Stimulated activated CD4-positive, alpha-beta T cell treated with anti-CD3 and anti-CD28 coated beads, TNF-alpha, amount 100 ng/mL, for 48 hours (primary cell): ENCODE measurements around the gene CTIF.

Experiments used
- DNase-seq, 3 donors: peaks; one replicate each; pipeline ENCODE4 v3.0.0-alpha.2; 2020; ENCODE audit warnings: low read depth in 3 of 3

The CTIF gene

DNA sequence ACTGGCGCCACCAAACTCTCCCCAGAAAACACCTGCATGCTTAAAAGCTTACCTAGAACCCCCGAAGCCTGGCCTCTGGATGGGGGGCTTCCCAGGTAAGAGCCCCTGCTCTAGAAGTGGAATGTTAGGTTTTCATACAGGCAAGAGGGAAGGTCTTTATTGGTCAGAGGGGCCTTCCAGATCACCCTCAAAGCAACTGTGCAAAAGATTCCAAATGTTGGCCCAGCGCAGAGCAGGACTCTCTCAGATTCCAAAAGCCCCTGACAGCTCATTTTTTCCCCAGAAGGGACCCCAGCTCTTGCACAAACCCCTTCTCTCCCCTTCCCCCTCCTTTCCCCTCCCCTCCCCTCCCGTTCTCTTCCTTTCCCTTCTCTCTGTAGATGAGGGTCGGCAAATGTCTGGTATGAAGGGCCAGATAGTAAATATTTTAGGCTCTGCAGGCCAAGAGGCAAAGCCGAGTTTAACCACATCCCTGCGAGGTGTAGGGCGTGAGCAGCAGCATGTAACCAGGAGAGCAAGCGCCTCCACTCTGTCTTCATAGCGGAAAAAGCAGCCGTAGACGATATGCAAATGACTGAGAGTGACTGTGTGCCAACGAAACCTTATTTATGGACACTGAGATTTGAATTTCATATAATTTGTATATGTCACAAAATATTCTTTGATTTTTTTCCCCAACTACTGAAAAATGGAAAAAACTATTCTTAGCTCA lies 295.0 kb downstream of the CTIF start:
- peak in 1 of 3 donors; percentile 44 for DNase-seq

DNA sequence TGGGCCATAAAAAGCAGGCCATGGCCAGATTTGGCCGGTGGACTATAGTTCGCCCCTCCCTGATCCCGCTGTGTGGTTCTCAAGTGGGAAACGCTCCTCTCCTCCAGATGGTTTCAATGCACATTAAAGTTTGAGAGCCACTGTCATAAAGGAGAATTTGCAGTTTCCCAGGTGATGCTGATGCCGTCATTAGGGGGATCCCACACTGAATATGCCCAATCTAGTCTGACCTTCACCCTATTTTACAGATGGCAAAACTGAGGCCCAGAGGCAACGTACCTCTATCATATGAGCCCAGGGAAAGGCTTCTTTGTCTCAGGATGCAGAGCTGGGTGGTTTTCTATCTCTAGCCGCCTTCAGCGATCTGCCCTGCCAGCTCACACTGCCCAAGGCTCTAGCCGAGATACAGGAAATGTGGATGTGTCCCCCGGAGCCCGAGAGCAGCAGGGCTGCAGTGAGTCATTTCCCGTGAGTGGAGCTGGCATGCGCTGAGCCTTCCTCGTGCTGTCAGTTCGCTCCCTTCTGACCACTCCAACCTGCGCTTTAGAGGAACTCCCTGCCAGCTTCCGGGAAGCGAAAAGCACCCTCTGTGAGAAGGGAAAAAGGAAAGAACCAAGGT lies 295.7 kb downstream of the CTIF start:
- DNase-seq, result peak; percentile 50 to 74 (median 70)

DNA sequence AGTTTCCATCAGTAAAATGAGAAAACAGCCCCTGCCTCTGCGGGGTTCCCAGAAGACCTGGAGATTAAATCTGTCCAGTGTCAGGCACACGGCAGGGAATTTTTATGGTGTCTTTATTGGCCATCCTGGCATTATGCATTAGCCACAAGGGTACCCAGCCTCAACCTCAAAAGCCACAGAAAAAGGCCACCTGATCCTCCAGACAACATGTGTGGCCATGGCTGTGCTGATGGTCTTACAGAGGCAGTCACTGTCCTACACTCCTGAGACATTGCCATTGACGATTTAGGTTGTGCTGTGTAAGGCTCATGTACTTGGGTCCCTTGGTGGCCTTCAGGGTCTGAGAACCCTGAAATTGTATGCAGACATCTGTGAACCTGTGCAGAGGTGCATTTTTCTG lies 296.3 kb downstream of the CTIF start:
- no peak for DNase-seq

DNA sequence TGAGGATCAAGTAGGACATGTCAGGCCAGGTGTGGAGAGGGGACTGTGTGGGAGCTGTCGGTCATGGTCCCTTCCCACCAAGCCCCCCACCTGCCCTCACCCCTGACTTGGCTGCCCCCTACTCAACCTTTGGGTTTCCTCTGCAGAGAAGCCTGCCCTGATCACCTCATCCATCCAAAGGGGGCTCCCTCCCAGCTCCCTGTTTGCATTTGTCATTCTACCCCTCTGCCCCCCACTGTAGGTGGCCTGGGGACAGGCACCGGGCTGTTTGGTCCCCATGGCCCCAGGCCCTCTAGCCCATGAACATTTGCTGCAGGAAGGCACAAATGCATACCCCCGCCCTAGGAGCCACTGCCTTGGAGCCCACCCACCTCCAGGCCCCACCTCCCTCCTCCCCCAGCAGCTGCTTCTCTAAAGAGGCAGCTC lies 296.9 kb downstream of the CTIF start:
- no peak for DNase-seq

DNA sequence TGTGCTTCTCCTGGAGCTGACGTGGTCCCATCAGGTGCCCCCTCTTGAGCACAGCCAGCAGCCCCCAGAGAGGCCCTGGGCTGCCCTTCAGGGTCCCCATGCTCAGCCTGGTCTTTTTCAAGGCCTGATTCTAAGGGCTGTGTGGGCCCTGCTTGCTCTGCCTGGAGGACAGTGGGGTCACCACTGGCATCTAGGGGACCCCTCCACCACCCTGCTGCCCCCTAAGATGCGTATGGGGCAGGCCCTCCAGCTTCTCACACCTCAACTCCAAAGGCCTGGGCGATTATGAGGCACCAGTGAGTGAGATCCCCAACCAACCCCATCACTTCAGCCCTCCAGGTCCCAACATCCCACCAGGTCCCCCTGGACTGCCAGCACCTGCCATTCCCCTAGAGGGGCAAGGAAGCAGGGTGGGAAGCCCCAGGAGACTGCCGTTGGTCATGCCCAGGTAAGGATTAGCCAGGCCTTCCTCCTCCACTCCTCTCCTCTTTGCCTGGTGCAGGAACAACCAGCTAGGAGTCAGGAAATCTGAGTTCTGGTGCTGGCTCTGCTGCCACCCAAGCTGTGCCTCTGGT lies 297.5 kb downstream of the CTIF start:
- no peak for DNase-seq

DNA sequence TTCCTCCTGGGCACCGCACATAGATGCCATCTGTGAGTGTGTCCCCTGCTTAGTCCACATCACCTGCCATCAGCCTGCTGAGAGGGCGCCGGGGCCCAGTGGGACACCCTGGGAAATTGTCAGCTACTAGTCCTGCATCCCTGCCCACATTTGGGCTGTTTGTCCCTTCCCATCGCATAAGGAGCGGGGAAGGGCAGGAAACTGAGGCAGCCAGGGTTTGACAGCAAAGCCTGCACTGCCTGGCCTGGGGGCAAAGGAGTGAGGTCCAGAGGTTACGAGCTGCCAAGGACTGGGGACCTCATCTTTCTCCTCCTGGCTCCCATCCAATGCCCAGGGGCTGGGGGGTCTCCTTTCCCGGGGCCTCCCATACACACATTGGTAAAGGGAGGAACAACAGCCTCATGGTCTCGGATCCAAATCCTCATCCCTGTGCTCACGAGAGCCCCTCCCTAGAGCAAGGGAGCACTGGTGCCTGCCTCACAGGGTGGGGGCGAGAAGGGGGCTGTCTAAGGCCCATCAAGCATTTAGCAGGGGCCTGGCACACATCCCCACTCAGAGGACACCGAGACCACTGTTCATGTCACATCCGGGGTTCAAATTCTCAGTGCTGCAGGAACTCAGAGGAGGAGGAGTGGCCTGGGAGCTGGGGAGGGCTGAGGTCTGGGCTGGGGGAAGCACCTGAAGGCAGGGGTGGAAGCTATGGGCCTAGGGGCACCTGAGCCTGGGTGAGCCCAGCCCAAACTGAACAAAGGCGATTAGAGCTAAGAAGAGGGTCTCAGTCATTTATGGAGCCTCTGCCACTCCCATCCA lies 298.2 kb downstream of the CTIF start:
- no peak for DNase-seq

DNA sequence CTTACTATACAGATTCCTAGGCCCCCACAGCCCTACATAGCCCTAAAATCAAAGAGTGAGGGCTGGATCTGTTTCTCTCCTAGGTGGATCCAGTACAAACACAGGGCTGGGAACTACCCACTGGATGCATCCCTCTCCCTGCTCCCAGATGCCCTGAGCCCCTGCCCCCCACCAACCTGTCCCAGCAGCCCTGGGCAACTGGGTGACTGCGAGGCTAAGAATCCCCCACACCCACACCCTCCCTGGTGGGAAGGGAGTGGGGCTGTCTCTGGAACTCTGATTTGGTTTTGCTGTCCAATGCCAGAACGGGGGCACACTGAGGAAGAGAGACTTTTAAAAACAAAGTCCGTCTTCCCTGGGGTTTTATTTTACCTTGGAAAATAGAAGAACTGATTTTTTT lies 298.8 kb downstream of the CTIF start:
- no peak for DNase-seq

DNA sequence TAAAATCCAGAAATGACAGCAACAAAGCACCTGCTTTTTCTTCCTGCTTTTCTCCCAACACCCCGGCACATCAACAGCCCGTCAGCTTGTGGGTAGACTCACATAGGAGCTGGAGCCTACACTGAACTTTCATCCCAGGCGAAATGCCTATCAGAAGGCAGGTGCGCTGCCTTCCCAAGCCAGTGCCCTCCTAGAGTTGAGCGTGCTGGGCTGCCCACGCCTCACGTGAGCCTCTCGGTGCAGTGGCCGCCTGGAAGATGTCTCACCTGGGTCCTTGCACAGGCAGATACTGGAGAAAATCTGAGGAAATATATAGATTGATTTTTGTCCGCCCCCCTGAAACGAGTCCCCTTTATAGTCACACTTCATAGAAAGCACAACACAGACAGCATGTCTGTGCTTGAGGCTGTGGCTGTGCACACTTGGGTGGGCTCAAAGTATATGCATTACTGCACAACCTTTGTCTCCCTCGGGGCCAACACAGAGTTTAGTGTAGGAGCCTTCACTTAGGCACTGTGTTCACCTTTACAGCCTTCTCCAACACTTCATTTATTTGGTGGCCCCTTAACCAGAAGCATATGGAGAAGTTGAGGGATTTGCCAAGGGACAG lies 299.4 kb downstream of the CTIF start:
- no peak for DNase-seq

DNA sequence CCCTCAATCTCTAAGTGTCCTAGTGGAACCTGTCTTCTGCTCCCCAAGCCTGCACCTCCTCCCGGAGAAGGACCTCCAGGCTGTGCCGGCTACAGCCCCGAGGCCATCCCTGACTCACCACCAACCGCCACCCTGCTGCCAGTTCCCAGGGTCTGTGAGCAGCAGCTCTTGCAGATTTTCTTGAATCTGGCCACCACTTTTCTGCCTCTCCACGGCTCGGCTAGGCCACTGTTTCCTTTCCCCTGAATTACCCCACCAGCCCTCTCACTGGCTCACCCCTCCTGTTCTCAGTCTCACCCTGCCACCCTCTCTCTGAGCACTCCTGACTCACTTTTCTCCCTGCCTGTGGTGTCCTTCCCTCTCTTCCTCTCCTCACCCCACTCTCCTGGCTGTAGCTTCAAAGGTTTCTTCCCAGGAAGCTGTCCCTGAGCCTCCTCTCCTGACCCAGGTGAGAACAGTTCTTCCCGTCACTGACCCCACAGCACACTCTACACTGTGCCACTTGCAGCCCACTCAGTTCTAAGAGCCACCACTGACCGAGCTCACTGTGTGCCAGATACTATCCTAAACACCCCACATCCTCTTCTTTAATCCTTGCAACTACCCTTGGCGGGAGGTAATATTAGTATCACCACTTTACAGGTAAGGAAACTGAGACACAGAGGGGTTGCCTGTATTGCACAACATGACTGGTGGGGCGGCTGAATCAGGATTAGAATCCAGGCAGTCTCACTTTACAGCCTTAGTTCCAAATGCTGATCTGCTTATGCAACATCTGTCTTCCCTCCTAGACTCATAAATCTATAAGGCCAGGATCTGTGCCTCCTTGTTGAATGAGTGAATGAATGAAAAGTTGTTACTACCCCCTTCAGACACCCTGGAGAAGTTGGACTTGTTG lies 300.3 kb downstream of the CTIF start:
- no peak for DNase-seq

DNA sequence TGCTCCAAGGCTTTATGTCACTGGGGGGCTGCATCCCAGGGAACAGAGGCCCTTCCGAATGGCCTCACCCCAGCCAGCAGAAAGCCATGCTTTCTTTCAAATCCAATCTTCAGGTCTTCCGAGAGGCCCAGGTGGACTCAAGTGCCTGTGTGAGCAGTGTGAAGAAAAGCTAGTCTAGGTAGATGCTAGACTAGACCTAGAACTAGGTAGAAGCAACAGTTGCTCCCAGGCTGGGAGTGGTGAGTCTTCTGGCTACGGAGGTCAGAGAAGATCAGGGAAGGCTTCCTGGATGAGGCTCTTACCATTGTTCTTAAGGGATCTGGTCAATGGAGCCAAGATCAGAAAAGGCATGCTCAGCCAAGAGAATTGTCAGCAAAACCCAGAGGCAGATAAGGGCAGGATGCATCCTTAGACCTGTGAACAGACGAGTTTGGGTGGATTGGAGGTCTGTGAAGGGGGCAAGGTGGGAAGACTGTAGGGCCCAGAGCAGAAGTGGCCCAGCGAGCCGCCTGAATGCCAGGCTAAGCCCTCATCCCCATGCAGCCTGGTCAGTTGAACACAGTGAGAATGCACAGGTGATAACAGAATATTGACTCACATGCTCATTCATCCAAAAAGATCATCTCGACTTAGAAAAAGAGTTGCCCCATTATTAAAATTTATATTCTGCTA lies 301.1 kb downstream of the CTIF start:
- DNase-seq, result no peak

DNA sequence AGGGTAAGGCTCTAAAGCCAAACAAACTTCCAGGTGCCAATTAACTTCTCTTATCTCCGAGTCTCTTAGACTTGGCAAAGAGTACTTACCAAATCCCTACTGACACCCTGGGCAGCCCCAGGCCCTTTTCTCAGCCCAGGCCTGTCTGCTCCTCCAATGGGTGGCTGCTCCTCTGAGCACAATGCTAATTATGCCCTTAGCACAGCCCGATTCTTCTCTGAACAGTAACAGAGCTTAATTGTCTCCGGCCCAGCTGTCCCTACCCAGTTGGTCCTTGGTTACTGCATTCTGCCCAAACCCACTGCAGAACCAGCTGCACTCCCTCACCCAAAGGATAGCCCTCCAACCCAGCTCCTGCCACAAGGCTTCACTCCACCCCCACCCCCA lies 301.7 kb downstream of the CTIF start:
- no peak for DNase-seq

DNA sequence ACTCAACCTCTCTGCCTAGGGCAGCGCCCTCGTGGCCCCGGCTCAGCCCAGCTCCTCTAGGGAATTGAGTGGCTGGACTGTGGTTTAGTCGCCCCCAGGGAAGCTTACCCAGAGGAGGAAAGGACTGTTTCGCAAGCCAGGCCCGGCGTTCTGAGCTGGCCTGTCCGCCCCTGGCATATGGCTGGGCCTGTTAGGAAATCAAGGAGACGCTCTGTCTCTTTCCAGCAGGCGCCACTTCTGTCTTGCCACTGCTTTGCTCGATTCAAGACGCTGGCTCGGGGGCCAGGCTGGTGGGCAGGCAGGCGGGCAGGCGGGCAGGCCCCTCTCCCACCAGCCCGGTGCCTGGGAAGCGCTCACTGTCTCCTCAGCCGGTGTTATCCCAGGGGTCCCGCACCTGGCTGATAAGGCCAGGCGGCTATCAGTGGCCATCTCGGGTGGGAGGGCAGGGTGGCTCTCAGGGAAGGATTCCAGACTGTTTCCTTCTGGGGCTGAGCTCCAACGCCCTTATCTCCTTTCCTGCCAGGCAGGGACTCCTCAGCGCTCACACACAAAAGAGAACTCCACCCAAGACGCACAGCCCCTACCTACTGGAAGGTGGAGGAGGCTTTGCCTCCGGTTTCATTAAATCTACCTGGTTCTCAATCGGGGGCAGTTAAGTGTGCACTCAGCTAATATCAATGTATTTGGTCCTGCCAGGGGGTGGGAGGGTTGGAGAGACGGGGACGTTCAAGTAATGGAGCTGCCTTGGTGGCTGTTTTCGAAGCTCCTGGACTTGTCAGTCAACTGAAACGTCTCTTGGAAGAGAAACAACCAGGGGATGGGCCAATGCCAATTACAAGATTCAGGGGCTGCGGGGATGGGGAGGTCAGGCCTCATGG lies 302.8 kb downstream of the CTIF start:
- no peak for DNase-seq

DNA sequence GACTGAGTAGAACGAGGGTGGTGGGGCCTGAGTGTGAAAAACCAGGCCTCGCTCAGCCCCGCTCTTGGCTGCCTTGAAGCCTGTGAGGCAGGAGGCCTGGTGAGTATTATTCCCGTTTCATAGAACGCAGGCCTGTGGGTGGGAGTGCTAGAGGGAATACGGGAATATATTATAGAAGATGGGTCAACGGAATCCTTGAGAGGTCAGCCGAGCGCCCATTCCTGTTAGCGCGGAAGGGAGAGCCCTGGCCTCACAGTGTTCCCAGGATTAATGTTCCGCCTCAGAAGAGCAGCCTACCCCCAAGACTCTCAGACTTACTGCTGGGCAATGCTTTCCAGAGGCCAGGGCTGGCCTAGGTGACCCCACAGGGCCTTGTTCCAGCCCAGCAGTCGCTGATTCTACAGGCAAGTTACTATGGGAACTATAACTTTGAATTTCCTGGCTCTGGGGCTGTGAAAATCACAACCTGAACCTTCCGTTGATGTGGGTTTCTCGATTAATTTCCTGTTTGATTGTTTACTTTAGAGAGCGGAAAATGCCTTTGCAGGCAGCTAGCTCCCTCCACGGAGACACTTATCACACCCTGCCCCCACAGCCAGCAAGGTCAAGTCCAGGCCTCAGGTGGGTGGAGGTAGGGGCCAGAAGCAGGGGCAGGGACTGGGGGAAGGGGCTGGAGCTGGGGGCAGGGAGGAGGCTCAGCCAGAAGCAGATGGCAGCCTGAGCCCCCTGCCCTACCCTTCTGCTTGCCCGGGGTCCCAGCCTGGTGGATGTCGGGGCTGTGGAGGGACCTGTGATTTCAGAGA lies 303.6 kb downstream of the CTIF start:
- no peak for DNase-seq

DNA sequence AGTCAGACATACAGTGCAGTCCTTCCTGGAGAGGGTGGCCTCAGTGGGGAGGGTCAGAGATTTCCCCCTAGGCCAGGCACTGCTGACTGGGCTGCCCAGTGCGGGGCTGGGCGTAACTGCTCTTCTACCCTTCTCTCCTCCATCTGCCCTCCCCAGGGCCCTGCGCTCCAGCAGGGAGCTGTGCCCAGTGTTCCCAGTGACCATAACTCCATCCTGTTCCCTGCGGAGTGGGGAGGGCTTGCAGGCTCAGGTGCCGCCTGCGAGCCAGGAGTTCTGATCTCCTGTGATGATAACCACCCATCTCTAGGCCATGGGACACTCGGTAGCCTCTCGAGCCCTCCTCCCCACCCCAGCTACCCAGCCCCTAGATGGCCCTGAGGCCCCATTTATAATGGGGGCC lies 304.3 kb downstream of the CTIF start:
- DNase-seq, result no peak

DNA sequence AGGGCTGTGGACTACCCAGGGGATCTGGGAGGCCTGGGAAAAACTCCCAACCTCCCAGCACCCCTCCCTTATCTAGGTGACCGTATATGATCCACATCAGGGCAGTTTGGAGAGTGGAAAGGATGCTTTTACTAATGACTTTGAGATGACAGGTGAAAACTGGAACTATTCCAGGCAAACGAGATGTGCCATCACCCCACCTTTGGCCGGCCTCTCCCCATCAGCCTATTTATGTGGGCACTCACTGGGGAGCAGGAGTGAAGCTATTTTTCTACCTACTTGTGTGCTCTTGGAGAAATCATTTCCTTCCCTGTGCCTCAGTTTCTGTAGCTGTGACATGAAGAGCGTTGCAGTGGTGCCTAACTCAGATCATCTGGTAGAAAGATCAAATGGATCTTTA lies 304.8 kb downstream of the CTIF start:
- DNase-seq, result no peak

DNA sequence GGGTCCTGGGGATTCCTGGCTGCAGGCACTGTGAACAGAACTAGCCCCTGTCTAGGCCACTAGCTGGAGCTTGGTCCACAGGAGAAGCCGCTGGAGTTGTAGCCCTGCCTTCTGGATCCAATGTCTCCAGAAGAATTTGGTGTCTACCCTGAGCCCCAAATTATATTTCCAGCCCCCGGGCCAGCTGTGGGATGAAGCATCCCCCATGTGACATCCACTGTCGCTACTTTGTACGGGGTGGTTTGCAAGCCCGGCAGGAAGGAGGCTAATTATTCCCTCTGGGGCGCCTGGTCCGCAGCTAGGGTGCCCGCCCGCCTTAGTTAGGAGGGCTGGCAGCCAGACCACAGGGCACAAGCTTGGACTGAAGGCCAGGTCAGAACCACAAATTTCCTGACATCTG lies 305.4 kb downstream of the CTIF start:
- DNase-seq, result no peak

DNA sequence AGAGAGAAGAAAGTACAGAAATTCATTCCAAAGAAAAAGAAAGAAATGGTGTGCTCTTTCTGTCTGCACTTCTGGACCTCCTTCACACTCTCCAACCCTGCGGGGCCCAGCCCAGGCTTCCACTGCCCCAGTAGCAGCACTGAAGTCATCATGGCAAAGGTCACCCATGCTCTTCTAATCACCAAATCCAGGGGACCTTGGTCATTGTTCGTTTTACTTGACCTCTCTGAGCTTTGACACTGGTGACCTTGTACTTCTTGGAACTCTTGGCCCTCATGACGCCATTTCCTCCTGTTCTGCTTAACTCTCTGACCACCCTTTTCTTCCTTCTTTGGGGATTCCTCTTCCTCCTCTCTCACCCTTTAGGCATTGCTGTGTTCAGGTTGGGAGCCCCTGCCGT lies 306.3 kb downstream of the CTIF start:
- no peak for DNase-seq

DNA sequence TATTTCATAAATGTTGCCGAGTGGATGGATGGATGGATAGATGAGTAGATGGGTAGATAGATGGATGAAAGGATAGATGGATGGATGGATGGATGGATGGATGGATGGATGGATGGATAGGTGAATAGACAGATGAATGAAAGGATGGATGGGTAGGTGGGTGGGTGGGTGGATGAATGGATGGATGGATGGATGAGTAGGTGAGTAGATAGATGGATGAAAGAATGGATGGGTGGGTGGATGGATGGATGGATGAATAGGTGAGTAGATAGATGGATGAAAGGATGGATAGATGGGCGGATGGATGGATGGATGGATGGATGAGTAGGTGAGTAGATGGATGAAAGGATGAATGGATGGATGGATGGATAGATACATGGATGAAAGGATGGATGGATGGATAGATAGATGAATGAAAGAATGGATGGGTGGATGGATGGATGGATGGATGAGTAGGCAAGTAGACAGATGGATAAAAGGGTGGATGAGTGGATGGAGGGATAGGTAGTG lies 307.6 kb downstream of the CTIF start:
- no peak for DNase-seq
